Pancreas (tissue), 10 donors: Measurements from ENCODE around the gene SLC25A36. TPM values are rescaled to one million over a fixed set of nuclear protein-coding genes. Genes with fewer than 3 reads are reported as not detected.
A peak's percentile ranks its signal among the peaks of the same experiment; 100 is the strongest.

Source experiments
- ATAC-seq, 4 donors: fragments of 200-7000 bp; cut with Tn5 transposase; one replicate each; pipeline versions ENCODE4 v1.8.0 to v1.9.1; 2020; ENCODE audit warnings: mild to moderate bottlenecking in 4 of 4, moderate library complexity in 4 of 4
- DNase-seq, 6 donors: peaks; one replicate each; pipeline ENCODE4 v3.0.0-alpha.2; 2020
- FAIRE-seq: peaks from 2 replicates; lab custom pipeline; 2012; peaks lifted over from hg19 to GRCh38; lab: Jason Lieb, UNC
- H3K27ac ChIP-seq, 4 donors: fragments of 200-600 bp; sonication (generic); 1 replicate in 3 of 4; 2 replicates in 1 of 4; pipeline versions ENCODE4 v1.5.0 to v1.8.0; 2020
- H3K27me3 ChIP-seq, 4 donors: fragments of 200-600 bp; one replicate each; pipeline ENCODE4 v1.8.0; 2021
- H3K36me3 ChIP-seq, 3 donors: fragments of 200-600 bp; sonication (generic) in 1 of 3; one replicate each; pipeline versions ENCODE4 v1.5.0 to v1.8.0; 2020 to 2021
- H3K4me1 ChIP-seq, 3 donors: fragments of 200-600 bp; one replicate each; pipeline ENCODE4 v1.8.0; 2021
- H3K4me3 ChIP-seq, 4 donors: fragments of 200-600 bp; sonication (generic) in 2 of 4; one replicate each; pipeline versions ENCODE4 v1.5.0 to v1.8.0; 2020 to 2021
- H3K9me3 ChIP-seq, 4 donors: fragments of 200-600 bp; one replicate each; pipeline ENCODE4 v1.8.0; 2021
- WGBS, 2 donors: extraction: QIAGEN DNeasy Blood & Tissue Kit; methylation state at CpG; one replicate each; pipeline ENCODE4 v1.1.7; 2013; 5-methylcytosine and 5-hydroxymethylcytosine counted together
- intact Hi-C, 3 donors: fragments of 100-400 bp; cut with DNase I; formaldehyde crosslinking; loops; one replicate each; pipeline versions ENCODE4 v1.11.1 to v1.14.2; 2022
- polyA plus RNA-seq, 2 donors: library from polyadenylated mRNA; stranded (reverse); fragments of 200-250 nt; gene quantifications; one replicate each; pipeline ENCODE4 v1.2.3, GENCODE V29; 2013
- total RNA-seq, 6 donors: library from RNA; stranded (reverse); fragmentation: NEBNext Ultra II Directional in 4 of 6; extraction: Animal tissue kit (Norgen Biotek cat#: 25700) in 4 of 6; gene quantifications; one replicate each; pipeline versions ENCODE4 v1.2.1 to v1.2.4, GENCODE V29; 2021 to 2023
- TF ChIP-seq, protein P1 (sequence below), 4 donors: fragments of 200-600 bp; sonication (generic) in 3 of 4; IDR thresholded peaks; one replicate each; pipeline versions ENCODE4 v1.5.0 to v1.8.0; 2021; ENCODE audit warnings: antibody characterized with exemption in 4 of 4
- donor health status: healthy with polysubstance abuse.
- donor health status: DM: no; HTN: no; CAD: no; lungs with moderate emphysema.
- donor health status: DM: no; HTN: no; CAD: no.
- donor health status: control.
- donor health status: control.
- donor health status: Bipolar disorder and iron deficiency.
- donor health status: DM: yes; HTN: yes; CAD: no.
- donor health status: DM: no; HTN: no; CAD: no.
- donor health status: DM: no; HTN: no; CAD: no.
- donor health status: DM: yes; HTN: yes; CAD: no.

Gene SLC25A36
- total and polyA plus RNA-seq, 8 donors, result 17.3 to 93.6 (median 45.0) TPM

DNA sequence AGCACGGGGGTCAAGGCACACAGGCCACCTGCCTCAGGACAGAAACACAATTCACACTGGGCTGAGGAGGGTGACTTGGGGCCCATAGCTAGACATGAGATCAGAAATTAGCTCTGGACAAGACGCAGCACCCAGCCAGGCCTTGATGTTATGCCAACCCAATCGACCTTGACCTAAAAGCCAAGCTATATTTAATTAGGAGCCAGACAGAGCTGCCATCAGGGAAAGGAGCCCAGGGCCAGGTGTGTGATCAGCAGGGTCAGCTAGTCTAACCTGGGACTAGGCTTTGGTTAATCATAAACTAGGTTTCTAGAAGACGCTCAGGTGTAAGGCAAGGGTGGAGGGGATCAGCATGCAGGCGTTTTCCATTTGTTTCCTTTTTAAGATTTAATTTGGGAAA lies 23.9 kb upstream of the SLC25A36 start:
- FAIRE-seq, result no peak

DNA sequence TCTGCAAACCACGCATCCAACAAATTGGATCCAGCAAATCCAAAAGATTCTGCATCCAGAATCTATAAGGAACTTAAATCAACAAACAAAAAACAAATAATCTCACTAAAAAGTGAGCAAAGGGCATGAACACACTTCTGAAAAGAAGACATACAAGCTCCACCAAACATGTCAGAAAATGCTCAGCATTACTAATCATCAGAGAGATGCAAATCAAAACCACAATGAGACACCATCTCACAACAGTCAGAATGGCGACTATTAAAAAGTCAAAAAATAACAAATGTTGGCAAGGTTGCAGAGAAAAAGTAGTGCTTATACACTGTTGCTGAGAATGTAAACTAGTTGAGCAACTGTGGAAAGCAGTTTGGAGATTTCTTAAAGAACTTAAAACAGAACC lies 21.6 kb upstream of the SLC25A36 start:
- intact Hi-C loops, result no loop called here
- Histone ChIP-seq H3K27me3 (no peaks in the 10 kb centered on the region), H3K27ac (no peak overlapping the region), H3K4me1 (peaks cover 0 to 13% (median 12%) of the 10 kb centered on the region in 3 donors), H3K9me3 (no peaks in the 10 kb centered on the region), H3K36me3 (no peaks in the 10 kb centered on the region), H3K4me3 (no peak overlapping the region)
- 77 to 88% methylated on average over 2 of the region's 2 CpGs for WGBS, 2 donors
- no peak for ATAC-seq
- FAIRE-seq, result no peak
- TF ChIP-seq, protein P1, sequence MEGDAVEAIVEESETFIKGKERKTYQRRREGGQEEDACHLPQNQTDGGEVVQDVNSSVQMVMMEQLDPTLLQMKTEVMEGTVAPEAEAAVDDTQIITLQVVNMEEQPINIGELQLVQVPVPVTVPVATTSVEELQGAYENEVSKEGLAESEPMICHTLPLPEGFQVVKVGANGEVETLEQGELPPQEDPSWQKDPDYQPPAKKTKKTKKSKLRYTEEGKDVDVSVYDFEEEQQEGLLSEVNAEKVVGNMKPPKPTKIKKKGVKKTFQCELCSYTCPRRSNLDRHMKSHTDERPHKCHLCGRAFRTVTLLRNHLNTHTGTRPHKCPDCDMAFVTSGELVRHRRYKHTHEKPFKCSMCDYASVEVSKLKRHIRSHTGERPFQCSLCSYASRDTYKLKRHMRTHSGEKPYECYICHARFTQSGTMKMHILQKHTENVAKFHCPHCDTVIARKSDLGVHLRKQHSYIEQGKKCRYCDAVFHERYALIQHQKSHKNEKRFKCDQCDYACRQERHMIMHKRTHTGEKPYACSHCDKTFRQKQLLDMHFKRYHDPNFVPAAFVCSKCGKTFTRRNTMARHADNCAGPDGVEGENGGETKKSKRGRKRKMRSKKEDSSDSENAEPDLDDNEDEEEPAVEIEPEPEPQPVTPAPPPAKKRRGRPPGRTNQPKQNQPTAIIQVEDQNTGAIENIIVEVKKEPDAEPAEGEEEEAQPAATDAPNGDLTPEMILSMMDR (IDR thresholded peaks at IDR 0.05), result no peak
- no peak for DNase-seq

More for the DNA sequence above, 23.9 kb upstream of the SLC25A36 start:
- Histone ChIP-seq H3K27me3 (no peaks in the 10 kb centered on the region), H3K27ac (peak overlapping the region in 3 of 4 donors; percentile 28 to 55 (median 47)), H3K4me3 (peak overlapping the region in 2 of 4 donors; percentile 16 to 22), H3K36me3 (no peaks in the 10 kb centered on the region), H3K9me3 (no peaks in the 10 kb centered on the region), H3K4me1 (peaks cover 0 to 13% (median 12%) of the 10 kb centered on the region in 3 donors)
- WGBS, 2 donors, result 13 to 15% methylated on average over 5 of the region's 5 CpGs
- TF ChIP-seq, protein P1 (IDR thresholded peaks at IDR 0.05), result no peak
- peak; percentile 60 to 90 (median 87) for DNase-seq
- peak; percentile 96 to 98 (median 96) for ATAC-seq
- intact Hi-C loops, result no loop called here

DNA sequence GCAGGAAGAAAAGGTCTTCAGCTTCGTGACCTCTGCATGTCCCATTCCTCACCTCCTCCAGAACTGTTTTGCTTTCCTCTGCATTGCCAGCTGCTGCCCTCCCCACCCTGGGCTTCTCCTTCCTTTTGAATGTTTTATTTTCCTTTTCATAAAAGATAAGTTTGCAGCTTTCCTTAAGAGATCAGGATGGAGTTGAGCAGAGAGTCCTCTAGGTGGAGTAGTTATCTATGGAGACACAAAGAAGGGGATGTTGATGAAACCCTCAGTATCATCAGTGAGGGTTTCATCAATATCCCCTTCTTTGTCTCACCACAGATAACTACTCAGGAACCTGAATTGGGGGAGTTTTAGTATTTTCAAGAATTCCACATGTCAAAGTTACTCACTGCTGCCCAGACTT lies 19.0 kb upstream of the SLC25A36 start:
- Histone ChIP-seq H3K4me3 (no peak overlapping the region), H3K27me3 (no peaks in the 10 kb centered on the region), H3K4me1 (peaks cover 0 to 10% (median 9%) of the 10 kb centered on the region in 3 donors), H3K27ac (no peak overlapping the region), H3K9me3 (no peaks in the 10 kb centered on the region), H3K36me3 (no peaks in the 10 kb centered on the region)
- no peak for DNase-seq
- intact Hi-C loops, result no loop called here
- TF ChIP-seq, protein P1 (IDR thresholded peaks at IDR 0.05), result peak in 2 of 4 donors; percentile 8 to 15
- 36 to 38% methylated on average over 1 of the region's 1 CpG for WGBS, 2 donors
- ATAC-seq, result peak in 1 of 4 donors; percentile 32
- FAIRE-seq, result no peak

DNA sequence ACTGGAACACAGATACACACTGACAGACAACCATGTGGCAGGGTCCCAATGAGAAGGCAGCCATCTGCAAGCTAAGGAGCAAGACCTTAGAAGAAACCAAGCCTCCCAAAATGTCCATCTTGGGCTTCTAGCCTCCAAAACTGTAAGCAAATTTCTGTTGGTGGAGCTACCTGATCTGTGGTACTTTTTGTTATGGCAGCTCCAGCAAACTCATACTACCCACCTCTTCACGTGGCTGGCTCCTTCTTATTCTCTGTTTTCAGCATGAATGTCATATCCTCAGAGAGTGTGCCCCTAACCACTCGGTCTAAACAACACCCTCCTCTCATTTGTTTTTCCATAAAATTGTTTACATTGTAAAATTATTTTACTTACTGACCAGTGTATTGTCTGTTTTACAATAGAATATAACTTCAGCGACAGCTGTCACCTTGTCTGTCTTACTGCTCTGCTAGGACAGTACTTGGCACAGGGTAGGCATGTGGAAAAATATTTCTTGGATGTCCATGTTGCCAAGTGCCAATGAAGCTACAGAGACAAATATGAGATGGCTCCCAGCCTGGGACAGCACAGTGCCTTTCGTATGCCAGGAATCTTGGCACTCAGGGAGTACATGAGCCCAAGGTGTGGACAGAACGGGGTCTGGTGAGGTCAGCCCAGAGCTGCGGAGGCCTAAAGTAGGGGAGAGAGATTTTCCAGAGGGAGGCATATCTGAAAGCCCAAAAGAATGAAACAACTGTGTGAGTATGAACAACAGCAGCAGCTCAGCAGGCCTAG lies 17.4 kb upstream of the SLC25A36 start:
- FAIRE-seq, result no peak
- intact Hi-C loops, result no loop called here
- H3K4me3 ChIP-seq, result no peak overlapping the region

More for the DNA sequence above, 17.4 kb upstream of the SLC25A36 start:
- Histone ChIP-seq H3K9me3 (no peaks in the 10 kb centered on the region), H3K36me3 (no peaks in the 10 kb centered on the region), H3K27me3 (no peaks in the 10 kb centered on the region), H3K27ac (no peak overlapping the region), H3K4me1 (peaks cover 0 to 8% (median 4%) of the 10 kb centered on the region in 3 donors)
- TF ChIP-seq, protein P1 (IDR thresholded peaks at IDR 0.05), result no peak
- DNase-seq, result no peak
- peak in 1 of 4 donors; percentile 37 for ATAC-seq
- whole genome bisulfite sequencing, 2 donors, result 86 to 88% methylated on average over 6 of the region's 6 CpGs
